Breast epithelium (tissue), 4 donors: ENCODE data around the gene FIGNL1. TPM values are rescaled to one million over a fixed set of nuclear protein-coding genes. Genes with fewer than 3 reads are reported as not detected.

ENCODE experiments used
- DNase-seq, 2 donors: peaks; one replicate each; pipeline ENCODE4 v3.0.0-alpha.2; 2019; ENCODE audit warnings: low spot score in 2 of 2
- H3K27ac ChIP-seq, 2 donors: fragments of 200-600 bp; sonication (generic) in 1 of 2; one replicate each; pipeline ENCODE4 v1.5.1; 2016 to 2019; ENCODE audit warnings: mild to moderate bottlenecking in 1 of 2
- H3K27me3 ChIP-seq, 2 donors: fragments of 200-600 bp; sonication (generic) in 1 of 2; one replicate each; pipeline versions ENCODE4 v1.5.1 to v1.6.0; 2017 to 2019; ENCODE audit warnings: control low read depth in 1 of 2, mild to moderate bottlenecking in 1 of 2
- H3K36me3 ChIP-seq: fragments of 200-600 bp; one replicate; pipeline ENCODE4 v1.5.1; 2019
- H3K4me1 ChIP-seq, 2 donors: fragments of 200-600 bp; sonication (generic); one replicate each; pipeline ENCODE4 v1.5.1; 2016 to 2019; ENCODE audit warnings: control low read depth in 1 of 2
- H3K4me3 ChIP-seq, 3 donors: fragments of 200-600 bp; sonication (generic); 1 replicate in 2 of 3; 2 replicates in 1 of 3; pipeline ENCODE4 v1.5.1; 2016 to 2019; ENCODE audit warnings: mild to moderate bottlenecking in 3 of 3, moderate library complexity in 2 of 3
- H3K9me3 ChIP-seq, 2 donors: fragments of 200-600 bp; sonication (generic) in 1 of 2; one replicate each; pipeline ENCODE4 v1.5.1; 2016 to 2019; ENCODE audit warnings: control low read depth in 1 of 2
- POLR2A ChIP-seq: fragments of 450-650 bp; IDR thresholded peaks from one replicate; pipeline ENCODE4 v1.6.1; 2016; ENCODE audit warnings: antibody characterized with exemption, mild to moderate bottlenecking, moderate library complexity
- POLR2AphosphoS5 ChIP-seq, 3 donors: sonication (generic); formaldehyde crosslinking; IDR thresholded peaks; one replicate each; pipeline ENCODE4 v1.6.1; 2017; ENCODE audit warnings: antibody characterized with exemption in 3 of 3
- intact Hi-C: fragments of 100-400 bp; cut with DNase I; formaldehyde crosslinking; loops from one replicate; pipeline ENCODE4 v1.15.1; 2023; ENCODE audit warnings: low total_unique reads
- total RNA-seq, 3 donors: library from RNA; depleted of rRNA; stranded (reverse); fragments of >200 nt; gene quantifications; one replicate each; pipeline ENCODE4 v1.1.0, GENCODE V29; 2016
- TF ChIP-seq, protein P1 (sequence below), 3 donors: fragments of 450-650 bp; IDR thresholded peaks; one replicate each; pipeline ENCODE4 v1.5.1; 2016 to 2017; ENCODE audit warnings: antibody characterized with exemption in 3 of 3, mild to moderate bottlenecking in 3 of 3, moderate library complexity in 3 of 3

The FIGNL1 gene
- total RNA-seq, 3 donors from 2014 or later: 10.8 to 13.1 (median 11.7) TPM

DNA sequence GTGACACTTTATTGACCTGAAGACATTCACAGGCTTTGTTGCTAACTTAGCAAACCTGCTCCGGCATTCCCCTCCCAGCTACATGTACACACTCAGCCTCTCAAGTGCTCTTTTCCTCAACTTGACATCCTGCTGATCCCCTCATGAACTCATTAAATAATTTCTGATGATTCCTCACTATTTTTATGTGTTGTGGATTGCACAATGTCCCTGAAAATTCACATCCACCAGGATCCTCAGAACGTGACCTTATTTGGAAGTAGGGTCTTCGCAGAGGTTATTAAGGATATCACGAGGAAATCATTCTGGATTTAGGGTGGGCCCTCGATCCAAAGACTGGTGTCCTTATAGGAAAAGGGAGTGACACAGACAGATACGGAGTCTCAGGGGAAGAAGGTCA lies 27.3 kb downstream of the FIGNL1 start:
- Histone ChIP-seq H3K4me1 (no peaks in the 10 kb centered on the region), H3K36me3 (no peaks in the 10 kb centered on the region), H3K9me3 (no peaks in the 10 kb centered on the region), H3K27ac (no peak overlapping the region), H3K4me3 (no peak overlapping the region), H3K27me3 (no peaks in the 10 kb centered on the region)
- TF ChIP-seq POLR2A (no peak), POLR2AphosphoS5 (IDR thresholded peaks at IDR 0.05) (no peak)
- TF ChIP-seq, protein P1, sequence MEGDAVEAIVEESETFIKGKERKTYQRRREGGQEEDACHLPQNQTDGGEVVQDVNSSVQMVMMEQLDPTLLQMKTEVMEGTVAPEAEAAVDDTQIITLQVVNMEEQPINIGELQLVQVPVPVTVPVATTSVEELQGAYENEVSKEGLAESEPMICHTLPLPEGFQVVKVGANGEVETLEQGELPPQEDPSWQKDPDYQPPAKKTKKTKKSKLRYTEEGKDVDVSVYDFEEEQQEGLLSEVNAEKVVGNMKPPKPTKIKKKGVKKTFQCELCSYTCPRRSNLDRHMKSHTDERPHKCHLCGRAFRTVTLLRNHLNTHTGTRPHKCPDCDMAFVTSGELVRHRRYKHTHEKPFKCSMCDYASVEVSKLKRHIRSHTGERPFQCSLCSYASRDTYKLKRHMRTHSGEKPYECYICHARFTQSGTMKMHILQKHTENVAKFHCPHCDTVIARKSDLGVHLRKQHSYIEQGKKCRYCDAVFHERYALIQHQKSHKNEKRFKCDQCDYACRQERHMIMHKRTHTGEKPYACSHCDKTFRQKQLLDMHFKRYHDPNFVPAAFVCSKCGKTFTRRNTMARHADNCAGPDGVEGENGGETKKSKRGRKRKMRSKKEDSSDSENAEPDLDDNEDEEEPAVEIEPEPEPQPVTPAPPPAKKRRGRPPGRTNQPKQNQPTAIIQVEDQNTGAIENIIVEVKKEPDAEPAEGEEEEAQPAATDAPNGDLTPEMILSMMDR (IDR thresholded peaks at IDR 0.05): no peak
- DNase-seq: no peak
- intact Hi-C loops: no loop called here

DNA sequence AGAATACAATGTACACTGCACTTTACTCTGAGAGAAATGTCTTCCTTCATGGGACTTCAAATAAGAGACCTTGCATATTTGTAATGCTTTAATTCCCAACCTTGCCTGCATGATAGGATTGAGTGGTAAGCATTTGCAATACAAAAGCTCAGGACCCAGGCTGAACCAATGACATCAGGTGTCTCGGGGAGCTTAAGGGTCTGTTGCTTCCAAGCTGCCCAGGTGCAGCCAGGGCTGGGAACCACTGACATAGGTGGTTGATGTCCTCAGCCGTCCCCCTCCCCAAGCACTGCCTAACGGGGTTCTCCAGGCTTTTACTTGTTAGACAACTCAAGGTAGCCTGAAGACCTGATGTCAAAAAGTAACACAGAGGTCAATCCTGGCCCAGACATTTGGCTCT lies 29.1 kb downstream of the FIGNL1 start:
- Histone ChIP-seq H3K9me3 (no peaks in the 10 kb centered on the region), H3K27me3 (no peaks in the 10 kb centered on the region), H3K4me1 (no peaks in the 10 kb centered on the region), H3K36me3 (no peaks in the 10 kb centered on the region), H3K27ac (no peak overlapping the region), H3K4me3 (no peak overlapping the region)
- no peak for TF ChIP-seq POLR2A
- no peak for TF ChIP-seq POLR2AphosphoS5 (IDR thresholded peaks at IDR 0.05)
- TF ChIP-seq, protein P1 (IDR thresholded peaks at IDR 0.05): no peak
- intact Hi-C loops: no loop called here
- no peak for DNase-seq

DNA sequence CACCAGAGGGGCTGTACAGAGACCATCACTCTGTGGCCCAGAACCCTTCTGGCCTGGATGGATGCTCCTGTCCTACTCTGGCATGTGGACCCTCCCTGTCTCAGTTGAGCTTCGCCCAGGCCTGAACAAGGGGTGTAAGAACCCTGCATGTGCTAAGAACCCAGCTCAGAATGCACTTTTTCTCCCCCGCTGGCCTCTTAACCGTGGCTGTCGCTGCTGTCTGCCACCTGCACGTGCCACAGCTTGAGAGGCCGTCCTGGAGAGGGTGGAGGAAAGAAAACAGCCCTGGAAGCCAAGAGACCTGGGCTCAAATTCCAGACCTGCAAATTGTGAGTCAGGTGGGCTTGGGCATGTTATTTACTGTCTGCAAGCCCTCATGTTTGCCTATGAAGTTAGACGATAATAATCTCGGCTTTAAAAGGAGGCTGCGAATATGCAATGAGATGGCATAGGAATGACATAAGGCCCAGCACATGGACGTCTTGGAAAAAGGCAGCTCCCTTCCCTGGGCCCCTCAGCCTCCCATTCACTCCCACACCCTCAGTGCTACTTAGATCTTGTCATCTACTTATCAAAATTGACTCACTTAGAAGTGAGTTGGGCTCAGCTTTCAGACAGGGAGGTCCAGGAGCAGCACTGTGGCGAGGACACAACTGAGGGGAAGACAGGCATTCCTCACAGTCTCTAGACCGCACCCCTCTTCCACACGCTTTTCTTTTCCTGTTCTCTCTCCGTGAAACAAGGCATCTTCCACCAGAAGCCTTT lies 31.4 kb downstream of the FIGNL1 start:
- intact Hi-C loops: no loop called here
- H3K4me1 ChIP-seq: no peaks in the 10 kb centered on the region
- H3K36me3 ChIP-seq: no peaks in the 10 kb centered on the region
- H3K27me3 ChIP-seq: no peaks in the 10 kb centered on the region
- no peak overlapping the region for H3K27ac ChIP-seq
- no peak for DNase-seq
- H3K4me3 ChIP-seq: no peak overlapping the region
- H3K9me3 ChIP-seq: no peaks in the 10 kb centered on the region
- no peak for TF ChIP-seq POLR2A
- TF ChIP-seq, protein P1 (IDR thresholded peaks at IDR 0.05): no peak
- TF ChIP-seq POLR2AphosphoS5 (IDR thresholded peaks at IDR 0.05): no peak

DNA sequence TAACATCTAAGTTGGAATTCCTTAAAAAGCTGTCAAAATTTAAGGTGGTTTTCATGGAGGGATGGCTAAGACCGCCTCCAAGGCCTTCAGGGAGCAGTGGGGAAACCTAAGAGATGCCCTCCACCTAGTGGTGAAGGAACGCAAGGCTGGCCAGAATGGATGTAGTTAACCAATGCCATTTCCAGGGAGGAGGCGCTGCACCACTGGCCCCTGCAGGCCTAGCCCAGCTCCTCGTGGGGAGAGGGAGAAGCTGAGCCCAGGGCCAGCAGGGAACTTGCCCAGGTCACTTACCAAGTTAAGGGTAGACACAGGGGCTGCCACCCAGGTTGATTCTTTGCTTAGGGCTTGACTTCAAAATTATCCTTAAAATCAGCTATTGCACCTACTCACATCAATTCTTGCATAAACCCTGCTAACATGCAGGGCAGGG lies 32.0 kb downstream of the FIGNL1 start:
- Histone ChIP-seq H3K4me3 (no peak overlapping the region), H3K27ac (no peak overlapping the region), H3K4me1 (no peaks in the 10 kb centered on the region), H3K9me3 (no peaks in the 10 kb centered on the region), H3K27me3 (no peaks in the 10 kb centered on the region), H3K36me3 (no peaks in the 10 kb centered on the region)
- DNase-seq: peak; percentile 39 to 59
- intact Hi-C loops: no loop called here
- no peak for TF ChIP-seq POLR2A
- TF ChIP-seq, protein P1 (IDR thresholded peaks at IDR 0.05): peak; percentile 22 to 70 (median 66)
- no peak for TF ChIP-seq POLR2AphosphoS5 (IDR thresholded peaks at IDR 0.05)

DNA sequence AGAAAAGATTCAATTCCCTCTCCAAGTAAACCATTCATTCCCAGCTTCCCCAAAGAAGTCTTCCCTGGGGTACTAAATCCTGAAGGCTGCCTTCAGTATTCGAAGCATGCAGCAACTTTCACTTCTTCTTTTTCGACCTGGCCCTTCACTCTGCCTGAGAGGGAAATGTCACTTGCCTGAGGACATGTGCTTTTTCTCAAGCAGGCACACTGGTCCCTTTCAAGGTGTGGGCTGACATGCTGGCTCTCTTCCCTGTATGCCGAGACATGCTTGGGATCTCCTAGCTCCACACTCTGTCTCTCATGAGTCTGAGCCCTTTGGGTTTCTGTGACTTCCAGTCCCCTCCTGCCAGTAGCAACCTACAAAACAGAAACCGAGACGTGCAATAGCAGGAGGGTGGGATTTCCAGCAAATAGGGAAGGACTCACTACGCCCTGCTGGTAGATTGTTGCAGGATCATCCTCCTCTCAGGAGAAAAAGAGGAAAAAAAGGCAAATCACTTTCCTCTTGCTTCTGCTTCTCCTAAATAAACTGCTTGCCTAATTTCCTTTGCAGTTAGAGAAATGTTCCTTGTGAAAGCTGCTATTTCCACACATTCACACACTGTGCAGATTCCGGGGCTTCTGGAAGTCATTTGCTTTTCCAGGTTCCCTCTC lies 33.5 kb downstream of the FIGNL1 start:
- no peaks in the 10 kb centered on the region for H3K4me1 ChIP-seq
- H3K36me3 ChIP-seq: no peaks in the 10 kb centered on the region
- no peaks in the 10 kb centered on the region for H3K9me3 ChIP-seq
- TF ChIP-seq, protein P1 (IDR thresholded peaks at IDR 0.05): no peak
- no peak for TF ChIP-seq POLR2A
- TF ChIP-seq POLR2AphosphoS5 (IDR thresholded peaks at IDR 0.05): no peak
- H3K4me3 ChIP-seq: no peak overlapping the region
- H3K27me3 ChIP-seq: no peaks in the 10 kb centered on the region
- DNase-seq: no peak
- intact Hi-C loops: loop anchor here (2.0 kb wide), 1 partner anchor 14 kb away; no protein-coding TSS in a partner anchor
- no peak overlapping the region for H3K27ac ChIP-seq
